ENCODE measurements around the gene ADAM33. TPM values are rescaled to one million over a fixed set of nuclear protein-coding genes. Genes with fewer than 3 reads are reported as not detected.

Gene ADAM33
- total RNA-seq, 1 experiment from 2014 or later, result 0.23 TPM

DNA sequence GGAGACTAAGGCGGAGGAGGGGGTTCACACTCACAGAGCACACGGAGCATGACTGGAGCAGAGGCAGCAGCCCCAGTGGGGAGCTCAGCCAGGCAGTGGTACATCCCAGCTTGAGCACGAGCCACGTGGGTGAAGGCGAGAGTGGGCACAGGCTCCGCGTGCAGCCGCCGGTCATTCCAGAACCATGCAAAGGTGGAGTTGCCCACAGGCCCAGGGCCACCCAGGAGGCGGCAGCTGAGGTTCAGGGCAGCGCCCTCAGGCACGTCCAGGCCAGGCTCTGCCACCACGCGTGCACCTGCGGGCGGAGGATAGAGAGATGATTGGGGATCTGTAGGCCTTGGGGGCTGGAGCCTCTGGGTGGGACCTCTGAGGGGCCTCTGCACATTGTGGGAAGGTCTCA, 9.5 kb upstream of the ADAM33 start:
- Mint-ChIP-seq H3K27me3 (ENCODE audit: insufficient read depth, unreplicated experiment) (no peaks in the 10 kb centered on the region), H3K4me3 (ENCODE audit: unreplicated experiment) (no peak overlapping the region), H3K36me3 (ENCODE audit: insufficient read depth, unreplicated experiment) (no peaks in the 10 kb centered on the region), H3K4me1 (ENCODE audit: low read depth, unreplicated experiment) (peaks cover 7% of the 10 kb centered on the region), H3K9me3 (ENCODE audit: unreplicated experiment) (no peaks in the 10 kb centered on the region), H3K27ac (ENCODE audit: unreplicated experiment) (no peak overlapping the region)
- intact Hi-C loops (cut with micrococcal nuclease; ENCODE audit: unreplicated experiment), result no loop called here
- BruUV-seq (replicated peaks), result no TSS peak
- TF ChIP-seq, protein P1, sequence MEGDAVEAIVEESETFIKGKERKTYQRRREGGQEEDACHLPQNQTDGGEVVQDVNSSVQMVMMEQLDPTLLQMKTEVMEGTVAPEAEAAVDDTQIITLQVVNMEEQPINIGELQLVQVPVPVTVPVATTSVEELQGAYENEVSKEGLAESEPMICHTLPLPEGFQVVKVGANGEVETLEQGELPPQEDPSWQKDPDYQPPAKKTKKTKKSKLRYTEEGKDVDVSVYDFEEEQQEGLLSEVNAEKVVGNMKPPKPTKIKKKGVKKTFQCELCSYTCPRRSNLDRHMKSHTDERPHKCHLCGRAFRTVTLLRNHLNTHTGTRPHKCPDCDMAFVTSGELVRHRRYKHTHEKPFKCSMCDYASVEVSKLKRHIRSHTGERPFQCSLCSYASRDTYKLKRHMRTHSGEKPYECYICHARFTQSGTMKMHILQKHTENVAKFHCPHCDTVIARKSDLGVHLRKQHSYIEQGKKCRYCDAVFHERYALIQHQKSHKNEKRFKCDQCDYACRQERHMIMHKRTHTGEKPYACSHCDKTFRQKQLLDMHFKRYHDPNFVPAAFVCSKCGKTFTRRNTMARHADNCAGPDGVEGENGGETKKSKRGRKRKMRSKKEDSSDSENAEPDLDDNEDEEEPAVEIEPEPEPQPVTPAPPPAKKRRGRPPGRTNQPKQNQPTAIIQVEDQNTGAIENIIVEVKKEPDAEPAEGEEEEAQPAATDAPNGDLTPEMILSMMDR (IDR thresholded peaks at IDR 0.05; ENCODE audit: insufficient read depth in 1 of 2, low read depth in 1 of 2, low read length in 1 of 2, severe bottlenecking in 1 of 2, unreplicated experiment in 1 of 2), result no peak
- CTCF ChIA-PET, result no interaction called here
- Histone ChIP-seq H3K9me3 (no peaks in the 10 kb centered on the region), H3K4me3 (ENCODE audit: low read depth, low read length) (no peak overlapping the region), H3K4me1 (no peaks in the 10 kb centered on the region), H3K36me3 (ENCODE audit: control insufficient read depth, insufficient read depth, low read length) (no peaks in the 10 kb centered on the region), H3K27me3 (replicated peaks; ENCODE audit: control insufficient read depth, insufficient read depth, low read length) (no peaks in the 10 kb centered on the region)
- no peak for DNase-seq
- POLR2A ChIA-PET, result no interaction called here

DNA sequence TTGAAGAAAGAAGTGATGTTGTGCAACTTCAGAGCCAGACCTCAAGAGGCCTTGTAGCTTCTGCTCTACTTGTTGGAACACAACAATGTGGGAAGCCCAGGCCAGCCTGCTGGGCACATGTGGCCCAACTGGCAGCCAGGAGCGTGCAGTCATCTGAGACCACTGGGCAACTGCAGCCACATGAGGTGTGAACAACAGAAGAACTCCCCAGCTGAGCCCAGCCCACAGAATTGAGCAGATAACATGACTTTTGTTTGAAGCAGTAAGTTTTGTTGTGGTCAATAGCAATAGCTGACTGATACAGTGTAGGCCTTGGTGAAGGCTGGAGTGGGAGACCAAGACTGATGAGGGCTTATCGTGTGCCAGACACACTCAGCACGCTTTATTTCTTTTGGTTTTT, 8.6 kb upstream of the ADAM33 start:
- Histone ChIP-seq H3K27me3 (replicated peaks; ENCODE audit: control insufficient read depth, insufficient read depth, low read length) (no peaks in the 10 kb centered on the region), H3K9me3 (no peaks in the 10 kb centered on the region), H3K36me3 (ENCODE audit: control insufficient read depth, insufficient read depth, low read length) (no peaks in the 10 kb centered on the region), H3K4me3 (ENCODE audit: low read depth, low read length) (no peak overlapping the region), H3K4me1 (no peaks in the 10 kb centered on the region)
- Mint-ChIP-seq H3K4me1 (ENCODE audit: low read depth, unreplicated experiment) (peaks cover 7% of the 10 kb centered on the region), H3K9me3 (ENCODE audit: unreplicated experiment) (no peaks in the 10 kb centered on the region), H3K27me3 (ENCODE audit: insufficient read depth, unreplicated experiment) (no peaks in the 10 kb centered on the region), H3K27ac (ENCODE audit: unreplicated experiment) (no peak overlapping the region), H3K36me3 (ENCODE audit: insufficient read depth, unreplicated experiment) (no peaks in the 10 kb centered on the region), H3K4me3 (ENCODE audit: unreplicated experiment) (no peak overlapping the region)
- intact Hi-C loops (cut with micrococcal nuclease; ENCODE audit: unreplicated experiment), result no loop called here
- no peak for DNase-seq
- ChIA-PET CTCF (no interaction called here), POLR2A (no interaction called here)
- BruUV-seq (replicated peaks), result no TSS peak
- TF ChIP-seq, protein P1 (IDR thresholded peaks at IDR 0.05; ENCODE audit: insufficient read depth in 1 of 2, low read depth in 1 of 2, low read length in 1 of 2, severe bottlenecking in 1 of 2, unreplicated experiment in 1 of 2), result no peak

DNA sequence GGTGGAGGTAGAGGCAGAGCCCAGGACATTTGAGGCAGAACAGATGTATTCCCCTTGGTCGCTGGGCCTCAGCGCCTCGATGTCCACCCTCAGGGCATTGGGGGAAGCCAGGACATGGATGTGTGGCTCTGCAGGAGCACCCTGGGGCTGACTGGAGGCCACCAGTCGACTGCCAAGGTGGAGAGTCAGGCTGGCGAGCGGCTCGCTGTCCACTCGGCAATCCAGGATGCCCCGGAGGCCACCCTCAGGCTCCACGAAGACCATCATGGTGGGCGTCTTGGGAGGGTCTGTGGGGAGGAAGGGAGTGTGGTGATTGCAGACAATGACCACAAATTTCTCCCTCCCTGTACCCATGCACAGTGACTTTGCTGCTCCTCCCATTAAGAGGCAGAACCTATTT, 8.2 kb upstream of the ADAM33 start:
- Histone ChIP-seq H3K27me3 (replicated peaks; ENCODE audit: control insufficient read depth, insufficient read depth, low read length) (no peaks in the 10 kb centered on the region), H3K36me3 (ENCODE audit: control insufficient read depth, insufficient read depth, low read length) (no peaks in the 10 kb centered on the region), H3K9me3 (no peaks in the 10 kb centered on the region), H3K4me3 (ENCODE audit: low read depth, low read length) (no peak overlapping the region), H3K4me1 (no peaks in the 10 kb centered on the region)
- H3K27me3 Mint-ChIP-seq (ENCODE audit: insufficient read depth, unreplicated experiment), result no peaks in the 10 kb centered on the region
- H3K4me3 Mint-ChIP-seq (ENCODE audit: unreplicated experiment), result no peak overlapping the region
- POLR2A ChIA-PET, result no interaction called here
- intact Hi-C loops (cut with micrococcal nuclease; ENCODE audit: unreplicated experiment), result no loop called here
- CTCF ChIA-PET, result no interaction called here
- no peaks in the 10 kb centered on the region for H3K9me3 Mint-ChIP-seq (ENCODE audit: unreplicated experiment)
- TF ChIP-seq, protein P1 (IDR thresholded peaks at IDR 0.05; ENCODE audit: insufficient read depth in 1 of 2, low read depth in 1 of 2, low read length in 1 of 2, severe bottlenecking in 1 of 2, unreplicated experiment in 1 of 2), result no peak
- peaks cover 7% of the 10 kb centered on the region for H3K4me1 Mint-ChIP-seq (ENCODE audit: low read depth, unreplicated experiment)
- H3K27ac Mint-ChIP-seq (ENCODE audit: unreplicated experiment), result no peak overlapping the region
- no peak for DNase-seq
- no peaks in the 10 kb centered on the region for H3K36me3 Mint-ChIP-seq (ENCODE audit: insufficient read depth, unreplicated experiment)
- no TSS peak for BruUV-seq (replicated peaks)
